ENCODE measurements around the gene CFC1B.
"Not testable (repeated sequence)": the region's sequence is repeated elsewhere in the genome, so short reads cannot be mapped to it uniquely, and the experiment has no call there.

Gene CFC1B

GRCh38 chr2:130520992-130521391, at the start of gene CFC1B:
TSS of gene CFC1B (plus strand) at chr2:130521222. CDS start at chr2:130521485, 263 bp downstream.
- not testable (repeated sequence) for FAIRE-seq

DNA sequence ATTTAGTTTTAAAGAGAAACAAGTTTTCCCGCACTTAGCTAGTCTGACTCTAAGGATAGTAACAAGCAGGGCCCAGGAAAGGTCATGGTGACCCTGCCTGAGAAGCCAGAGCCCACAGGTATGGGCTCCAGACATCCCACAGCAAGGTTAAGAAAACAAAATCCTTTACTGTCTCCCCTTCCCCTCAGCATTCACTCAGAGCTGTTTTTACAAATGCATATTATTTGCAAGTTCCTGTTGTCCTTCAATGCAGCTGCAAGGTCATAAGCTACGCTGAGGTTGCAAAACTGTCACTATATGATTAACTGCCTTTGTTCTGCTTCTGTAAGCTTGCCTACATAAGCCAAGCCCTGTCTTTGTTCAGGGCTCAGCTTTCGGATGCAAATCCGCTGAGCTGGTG, 29.9 kb upstream of the CFC1B start:
- not testable (repeated sequence) for FAIRE-seq

DNA sequence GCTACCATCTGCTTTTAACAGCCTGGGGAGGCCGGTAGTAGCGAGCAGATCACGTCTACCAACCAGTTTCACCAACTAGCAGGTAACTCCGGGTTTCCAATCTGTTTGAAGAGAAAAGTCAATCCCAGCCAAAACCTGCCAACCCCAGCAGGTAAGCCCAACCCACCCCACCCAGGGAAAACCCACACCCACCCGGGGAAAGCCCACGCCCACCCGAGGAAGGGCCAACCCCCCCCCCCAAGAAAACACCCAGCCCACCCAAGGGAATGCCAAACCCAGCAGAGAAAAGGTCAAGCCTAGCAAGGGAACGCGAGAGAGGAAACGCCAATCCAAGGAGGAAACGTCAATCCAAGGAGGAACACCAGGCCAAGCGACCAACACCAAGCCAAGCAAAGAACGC, 11.8 kb upstream of the CFC1B start, which contains the start of gene POTEI:
Gene POTEI (minus strand): TSS at position 101 of the 400 bp plus-strand sequence. CDS start 93 bp downstream, at position 8.
- FAIRE-seq, result not testable (repeated sequence)

DNA sequence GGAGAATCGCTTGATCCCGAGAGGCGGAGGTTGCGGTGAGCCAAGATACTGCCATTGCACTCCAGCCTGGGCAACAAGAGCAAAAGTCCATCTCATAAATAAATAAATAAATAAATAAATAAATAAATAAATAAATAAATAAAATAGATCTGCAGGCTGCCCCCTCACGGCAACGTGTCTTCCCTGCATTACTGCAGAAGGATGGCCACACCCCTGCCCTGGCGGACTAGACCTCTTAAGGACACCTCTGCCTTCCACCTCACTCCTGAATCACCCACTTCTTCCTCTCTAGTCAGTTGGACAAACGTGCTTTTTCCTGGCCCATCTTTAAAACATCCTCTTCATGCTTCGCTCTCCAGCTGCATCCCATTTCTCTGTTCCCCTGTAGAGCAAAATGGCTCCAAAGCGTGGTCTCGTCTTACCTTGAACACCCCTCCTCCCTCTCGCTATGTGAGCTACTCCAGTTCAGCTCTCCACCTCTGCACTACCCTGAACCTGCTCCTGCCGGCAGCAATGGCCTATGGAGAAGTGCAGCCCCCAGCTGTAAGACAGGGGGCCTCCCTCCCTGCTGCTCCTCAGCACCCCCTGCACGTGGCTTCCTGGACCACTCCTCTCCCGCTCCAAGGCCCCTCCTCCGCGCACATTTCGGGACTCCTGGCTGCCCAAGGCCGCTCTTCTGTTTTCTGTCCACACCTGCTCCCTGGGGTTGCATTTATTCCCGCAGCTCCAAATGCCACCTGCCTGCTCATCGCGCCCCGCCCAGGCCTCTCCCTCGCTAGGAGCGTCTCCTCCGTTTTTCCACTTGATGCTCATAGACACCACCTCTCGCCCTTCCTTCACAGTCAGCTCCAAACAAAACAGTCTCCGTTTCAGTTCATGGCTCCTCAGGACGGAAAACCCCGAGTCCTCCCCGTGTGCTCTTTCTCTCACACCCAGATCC, 9.9 kb upstream of the CFC1B start:
- FAIRE-seq, result not testable (repeated sequence)

- FAIRE-seq, result not testable (repeated sequence)
These were observed 9.1 kb upstream of the CFC1B start for GRCh38 chr2:130511747-130512451.

GRCh38 chr2:130518516-130519106, 2.4 kb upstream of the CFC1B start:
- not testable (repeated sequence) for FAIRE-seq

DNA sequence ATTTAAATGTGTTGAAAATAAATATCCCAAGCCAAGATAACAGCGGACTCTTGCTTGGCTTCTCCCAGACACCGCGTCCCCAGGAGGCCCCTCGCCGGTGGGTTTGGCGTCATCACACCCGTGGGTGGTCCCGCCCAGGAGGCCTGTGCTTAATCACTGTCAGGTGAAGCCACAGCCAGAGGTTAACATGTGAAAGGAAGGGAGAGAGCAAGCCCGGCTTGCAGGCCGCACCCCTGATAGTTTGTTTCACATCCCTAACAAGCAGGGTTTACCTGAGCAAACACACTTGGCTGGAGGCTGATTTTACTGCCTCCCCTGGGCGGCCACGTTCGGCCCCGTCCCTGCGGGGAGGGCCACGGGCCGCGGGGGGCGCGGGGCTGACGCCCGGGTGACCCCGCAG, 1.4 kb downstream of the CFC1B start:
- not testable (repeated sequence) for FAIRE-seq

- FAIRE-seq, result not testable (repeated sequence)
These were observed 6.4 kb downstream of the CFC1B start for GRCh38 chr2:130527365-130527967.

DNA sequence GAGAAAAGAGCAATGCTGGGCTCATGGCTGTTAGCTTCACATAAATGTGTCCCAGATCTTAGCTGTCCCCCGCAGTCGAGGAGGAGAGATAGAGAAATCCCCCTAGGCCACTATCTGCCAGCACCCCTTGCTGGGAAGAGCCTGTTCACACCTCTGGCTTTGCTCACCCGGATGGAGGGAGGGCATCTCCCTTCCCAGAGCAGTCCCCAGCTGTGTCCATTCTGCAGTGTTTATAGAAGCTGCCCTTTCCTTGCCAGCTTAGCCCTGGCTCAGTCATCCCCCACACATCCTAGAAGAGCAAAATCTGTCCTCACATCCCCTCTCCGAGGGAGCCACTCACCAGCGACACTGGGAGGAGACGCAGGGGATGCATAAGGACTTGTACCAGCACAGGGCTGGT, 8.5 kb downstream of the CFC1B start:
- FAIRE-seq, result not testable (repeated sequence)

- not testable (repeated sequence) for FAIRE-seq
These were observed 9.2 kb downstream of the CFC1B start for GRCh38 chr2:130530212-130530611.

DNA sequence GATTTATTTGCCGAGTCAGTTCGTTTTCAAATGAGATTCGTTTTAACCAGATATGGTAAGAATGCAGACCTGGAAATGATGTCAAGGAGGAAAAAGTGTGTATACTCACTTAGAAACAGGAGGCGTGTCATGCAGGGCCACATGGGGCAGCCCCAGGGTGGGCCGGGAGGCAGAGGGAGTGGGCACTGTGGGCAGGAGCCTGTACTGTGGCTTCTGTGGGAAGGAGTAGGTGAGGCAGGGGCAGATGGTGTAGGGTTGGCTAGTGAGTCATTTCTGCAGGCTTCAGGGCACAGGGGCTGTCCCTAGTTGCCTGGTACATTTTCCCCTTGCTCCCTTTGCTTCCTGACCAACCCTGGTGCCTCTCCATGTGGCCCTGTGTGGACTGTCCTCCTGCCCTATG, 10.2 kb downstream of the CFC1B start:
- not testable (repeated sequence) for FAIRE-seq

DNA sequence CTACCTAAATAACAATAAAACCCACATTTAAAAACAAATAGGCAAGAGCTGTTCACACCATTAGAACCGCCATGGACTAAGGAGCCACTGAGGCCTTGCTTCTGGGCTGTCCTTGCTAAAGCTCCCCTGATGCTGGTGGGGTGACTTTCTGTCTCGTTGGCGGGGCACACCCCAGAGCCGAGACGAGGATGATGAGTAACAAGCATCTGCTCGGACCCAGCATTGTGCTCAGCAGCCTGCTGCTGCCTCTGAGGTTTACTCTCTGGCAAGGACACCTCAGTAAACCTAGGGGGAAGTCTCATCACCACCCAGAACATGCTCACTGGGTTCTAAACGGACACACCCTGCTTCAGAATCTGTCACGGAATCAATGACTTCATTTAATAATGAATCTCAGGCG, 10.7 kb downstream of the CFC1B start:
- not testable (repeated sequence) for FAIRE-seq

GRCh38 chr2:130536654-130537053, 15.6 kb downstream of the CFC1B start:
- FAIRE-seq, result not testable (repeated sequence)

GRCh38 chr2:130538271-130538670, 17.2 kb downstream of the CFC1B start:
- FAIRE-seq, result not testable (repeated sequence)

GRCh38 chr2:130542789-130543188, 21.8 kb downstream of the CFC1B start:
- FAIRE-seq, result not testable (repeated sequence)

GRCh38 chr2:130543785-130544528, 22.9 kb downstream of the CFC1B start:
- FAIRE-seq, result not testable (repeated sequence)

GRCh38 chr2:130544978-130545377, 24.0 kb downstream of the CFC1B start:
- not testable (repeated sequence) for FAIRE-seq

GRCh38 chr2:130548418-130548817, 27.4 kb downstream of the CFC1B start:
- FAIRE-seq, result not testable (repeated sequence)

GRCh38 chr2:130549475-130549874, 28.5 kb downstream of the CFC1B start:
- FAIRE-seq, result not testable (repeated sequence)

GRCh38 chr2:130554178-130554577, 33.2 kb downstream of the CFC1B start:
- FAIRE-seq, result not testable (repeated sequence)

DNA sequence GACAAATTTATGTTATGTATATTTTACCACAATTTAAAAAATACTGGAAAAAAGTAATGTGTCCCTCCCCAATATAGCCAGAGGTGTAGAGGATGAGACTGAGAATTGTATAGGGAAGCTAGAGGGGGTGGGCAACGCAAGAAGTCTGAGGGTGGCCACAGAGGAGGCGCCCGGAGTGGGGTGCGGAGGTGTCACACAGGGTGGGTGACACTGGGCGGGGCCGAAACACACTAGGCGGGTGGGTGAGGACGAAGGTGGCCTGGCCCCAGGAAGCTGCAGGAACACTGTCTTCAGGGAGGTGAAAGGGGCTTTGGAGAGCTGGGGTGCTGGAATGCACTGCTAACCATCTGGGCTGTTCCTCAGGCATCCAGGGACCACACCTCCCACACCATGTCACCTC, 35.4 kb downstream of the CFC1B start:
- not testable (repeated sequence) for FAIRE-seq

DNA sequence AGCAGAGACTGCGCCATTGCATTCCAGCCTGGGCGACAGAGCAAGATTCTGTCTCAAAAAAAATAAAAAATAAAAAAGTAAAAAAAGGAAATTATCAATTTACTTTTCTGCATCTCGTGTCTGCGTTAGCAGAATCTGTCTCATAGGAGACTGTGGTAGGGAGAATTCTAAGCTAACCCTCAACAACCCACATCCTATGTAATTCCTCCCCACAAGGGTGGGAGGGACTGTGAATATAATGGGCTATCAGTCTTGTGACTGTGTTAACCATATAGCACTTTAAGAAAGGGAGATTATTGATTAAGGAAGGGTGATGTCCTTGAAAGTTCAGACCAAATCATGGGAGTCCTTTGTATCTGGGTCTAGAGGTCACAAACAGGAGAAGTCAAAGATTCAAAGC, 45.1 kb downstream of the CFC1B start:
- not testable (repeated sequence) for FAIRE-seq

All from A204.1 (cell line).